HEK293 (cell line): Measurements from ENCODE around the gene ALOX15.

Experiments used
- CTCF ChIA-PET: fragments of 350-600 bp; formaldehyde crosslinking; extraction: SDS; loops from one replicate; lab custom pipeline; 2021; ENCODE audit warnings: antibody characterized with exemption; lab: Yijun Ruan, JAX
- POLR2A ChIA-PET: fragments of 300-600 bp; formaldehyde crosslinking; extraction: SDS; loops from one replicate; lab custom pipeline; 2020; ENCODE audit warnings: antibody characterized with exemption, inconsistent platforms; lab: Yijun Ruan, JAX
- H3K27ac ChIP-seq: fragments of 200-500 bp; sonication (Bioruptor generic); 2 replicates; pipeline ENCODE4 v1.5.1; 2014; ENCODE audit warnings: low read depth, low read length, control low read depth, inconsistent platforms; ENCODE audit errors: extremely low read depth
- H3K36me3 ChIP-seq, 2 experiments: fragments of 200-500 bp in 1 of 2; sonication (Bioruptor generic) in 1 of 2; 1 replicate in 1 of 2; 2 replicates in 1 of 2; pipeline ENCODE4 v1.5.1; 2014 to 2017; ENCODE audit warnings: inconsistent platforms in 2 of 2, low read length in 2 of 2; ENCODE audit not compliant: control insufficient read depth in 2 of 2, insufficient read depth in 1 of 2
- H3K4me1 ChIP-seq: fragments of 200-500 bp; sonication (Bioruptor generic); 2 replicates; pipeline ENCODE4 v1.5.1; 2014; ENCODE audit warnings: mild to moderate bottlenecking, low read length, inconsistent platforms; ENCODE audit not compliant: control insufficient read depth, insufficient read depth
- H3K4me3 ChIP-seq: 2 replicates; pipeline ENCODE4 v1.5.1; 2011; ENCODE audit warnings: low read depth, mild to moderate bottlenecking, control low read depth, low read length, moderate library complexity
- H3K9me3 ChIP-seq: fragments of 200-500 bp; sonication (Bioruptor generic); 2 replicates; pipeline ENCODE4 v1.5.1; 2014; ENCODE audit warnings: low read depth, low read length, inconsistent platforms; ENCODE audit not compliant: control insufficient read depth, insufficient read depth
- EGR2 ChIP-seq: fragments of 450-650 bp; formaldehyde crosslinking; IDR thresholded peaks from 2 replicates; pipeline ENCODE4 v1.5.1; 2016; ENCODE audit warnings: low read depth, missing biosample characterization, missing genetic modification characterization
- GFI1B ChIP-seq: fragments of 450-650 bp; formaldehyde crosslinking; IDR thresholded peaks from 2 replicates; pipeline ENCODE4 v1.5.1; 2016; ENCODE audit warnings: missing biosample characterization, missing genetic modification characterization
- KLF1 ChIP-seq: fragments of 450-650 bp; formaldehyde crosslinking; IDR thresholded peaks from 2 replicates; pipeline ENCODE4 v1.5.1; 2016; ENCODE audit warnings: missing biosample characterization, missing genetic modification characterization
- SP2 ChIP-seq: fragments of 450-650 bp; formaldehyde crosslinking; IDR thresholded peaks from 2 replicates; pipeline ENCODE4 v1.5.1; 2016; ENCODE audit warnings: missing biosample characterization, missing genetic modification characterization
- TSHZ1 ChIP-seq: fragments of 450-650 bp; formaldehyde crosslinking; IDR thresholded peaks from 2 replicates; pipeline ENCODE4 v1.5.1; 2016; ENCODE audit warnings: missing biosample characterization, missing genetic modification characterization, borderline replicate concordance
- ZBTB11 ChIP-seq: fragments of 450-650 bp; formaldehyde crosslinking; conservative IDR thresholded peaks from 2 replicates; pipeline ENCODE4 v1.5.1; 2016; ENCODE audit warnings: low read depth, missing biosample characterization, missing genetic modification characterization
- ZBTB26 ChIP-seq: fragments of 450-650 bp; formaldehyde crosslinking; optimal IDR thresholded peaks from 2 replicates; pipeline ENCODE3; 2016; ENCODE audit warnings: missing biosample characterization, mild to moderate bottlenecking, missing genetic modification characterization
- ZFP3 ChIP-seq: fragments of 450-650 bp; formaldehyde crosslinking; IDR thresholded peaks from 2 replicates; pipeline ENCODE4 v1.5.1; 2016; ENCODE audit warnings: low read depth, missing biosample characterization, missing genetic modification characterization
- ZNF202 ChIP-seq: fragments of 450-650 bp; formaldehyde crosslinking; IDR thresholded peaks from 2 replicates; pipeline ENCODE4 v1.5.1; 2016; ENCODE audit warnings: missing biosample characterization, missing genetic modification characterization, borderline replicate concordance
- ZNF292 ChIP-seq: fragments of 450-650 bp; formaldehyde crosslinking; IDR thresholded peaks from 2 replicates; pipeline ENCODE4 v1.5.1; 2016; ENCODE audit warnings: low read depth, missing biosample characterization, missing genetic modification characterization, borderline replicate concordance
- ZNF302 ChIP-seq: fragments of 450-650 bp; formaldehyde crosslinking; IDR thresholded peaks from 2 replicates; pipeline ENCODE4 v1.5.1; 2016; ENCODE audit warnings: missing biosample characterization, missing genetic modification characterization, low read depth
- ZNF366 ChIP-seq: fragments of 450-650 bp; formaldehyde crosslinking; conservative IDR thresholded peaks from 2 replicates; pipeline ENCODE4 v1.5.1; 2016; ENCODE audit warnings: missing biosample characterization, missing genetic modification characterization
- ZNF48 ChIP-seq: fragments of 450-650 bp; formaldehyde crosslinking; IDR thresholded peaks from 2 replicates; pipeline ENCODE4 v1.5.1; 2016; ENCODE audit warnings: missing biosample characterization, missing genetic modification characterization
- ZNF561 ChIP-seq: fragments of 450-650 bp; IDR thresholded peaks from 2 replicates; pipeline ENCODE4 v1.5.1; 2018; ENCODE audit warnings: missing biosample characterization, missing genetic modification characterization, borderline replicate concordance
- ZNF596 ChIP-seq: fragments of 450-650 bp; IDR thresholded peaks from 2 replicates; pipeline ENCODE4 v1.5.0; 2018; ENCODE audit warnings: missing biosample characterization, mild to moderate bottlenecking, missing genetic modification characterization, moderate library complexity
- ZNF624 ChIP-seq: fragments of 450-650 bp; formaldehyde crosslinking; IDR thresholded peaks from 2 replicates; pipeline ENCODE4 v1.5.1; 2017; ENCODE audit warnings: missing biosample characterization, missing genetic modification characterization
- ZNF704 ChIP-seq: fragments of 450-650 bp; formaldehyde crosslinking; IDR thresholded peaks from 2 replicates; pipeline ENCODE4 v1.5.1; 2016; ENCODE audit warnings: missing biosample characterization, missing genetic modification characterization
- ZNF747 ChIP-seq: fragments of 450-650 bp; formaldehyde crosslinking; IDR thresholded peaks from 2 replicates; pipeline ENCODE4 v1.5.1; 2016; ENCODE audit warnings: missing biosample characterization, missing genetic modification characterization
- ZNF768 ChIP-seq: fragments of 450-650 bp; formaldehyde crosslinking; IDR thresholded peaks from 2 replicates; pipeline ENCODE4 v1.5.1; 2018; ENCODE audit warnings: missing biosample characterization, mild to moderate bottlenecking, missing genetic modification characterization
- ZNF776 ChIP-seq: fragments of 450-650 bp; formaldehyde crosslinking; IDR thresholded peaks from 2 replicates; pipeline ENCODE4 v1.5.0; 2017; ENCODE audit warnings: missing biosample characterization, missing genetic modification characterization, borderline replicate concordance
- ZSCAN4 ChIP-seq: fragments of 450-650 bp; formaldehyde crosslinking; IDR thresholded peaks from 2 replicates; pipeline ENCODE4 v1.5.1; 2017; ENCODE audit warnings: missing biosample characterization, missing genetic modification characterization
- TF ChIP-seq, protein P1 (sequence below): fragments of 450-650 bp; formaldehyde crosslinking; IDR thresholded peaks from 2 replicates; pipeline ENCODE4 v1.5.1; 2016; ENCODE audit warnings: missing biosample characterization, missing genetic modification characterization
- TF ChIP-seq, protein P2 (sequence below): fragments of 450-650 bp; formaldehyde crosslinking; IDR thresholded peaks from 2 replicates; pipeline ENCODE4 v1.5.1; 2016; ENCODE audit warnings: missing biosample characterization, missing genetic modification characterization, low read depth

The ALOX15 gene

GRCh38 chr17:4583206-4583605 is 58.3 kb downstream of the ALOX15 start (continued):
- TF ChIP-seq KLF1 (tag by site-specific recombination) (no peak), ZBTB26 (tag by site-specific recombination) (no peak), ZNF704 (tag by site-specific recombination) (no peak)

- TF ChIP-seq ZBTB11 (tag by site-specific recombination), result no peak
- no peak for TF ChIP-seq ZNF776
- no peak for TF ChIP-seq ZNF561 (tag by site-specific recombination)
- TF ChIP-seq, protein P1, sequence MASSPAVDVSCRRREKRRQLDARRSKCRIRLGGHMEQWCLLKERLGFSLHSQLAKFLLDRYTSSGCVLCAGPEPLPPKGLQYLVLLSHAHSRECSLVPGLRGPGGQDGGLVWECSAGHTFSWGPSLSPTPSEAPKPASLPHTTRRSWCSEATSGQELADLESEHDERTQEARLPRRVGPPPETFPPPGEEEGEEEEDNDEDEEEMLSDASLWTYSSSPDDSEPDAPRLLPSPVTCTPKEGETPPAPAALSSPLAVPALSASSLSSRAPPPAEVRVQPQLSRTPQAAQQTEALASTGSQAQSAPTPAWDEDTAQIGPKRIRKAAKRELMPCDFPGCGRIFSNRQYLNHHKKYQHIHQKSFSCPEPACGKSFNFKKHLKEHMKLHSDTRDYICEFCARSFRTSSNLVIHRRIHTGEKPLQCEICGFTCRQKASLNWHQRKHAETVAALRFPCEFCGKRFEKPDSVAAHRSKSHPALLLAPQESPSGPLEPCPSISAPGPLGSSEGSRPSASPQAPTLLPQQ (tag by site-specific recombination), result no peak
- no peak for TF ChIP-seq ZNF302 (tag by site-specific recombination)
- no peak for TF ChIP-seq GFI1B (tag by site-specific recombination)
- no peak for TF ChIP-seq ZFP3 (tag by site-specific recombination)
- TF ChIP-seq ZNF596, result no peak
- no peak for TF ChIP-seq ZNF366 (tag by site-specific recombination)
- no peak for TF ChIP-seq ZSCAN4 (tag by site-specific recombination)
- no peak for TF ChIP-seq ZNF747
- TF ChIP-seq ZNF48 (tag by site-specific recombination), result no peak
- no peak for TF ChIP-seq ZNF292 (tag by site-specific recombination)
- no peak for TF ChIP-seq EGR2
- TF ChIP-seq, protein P2, sequence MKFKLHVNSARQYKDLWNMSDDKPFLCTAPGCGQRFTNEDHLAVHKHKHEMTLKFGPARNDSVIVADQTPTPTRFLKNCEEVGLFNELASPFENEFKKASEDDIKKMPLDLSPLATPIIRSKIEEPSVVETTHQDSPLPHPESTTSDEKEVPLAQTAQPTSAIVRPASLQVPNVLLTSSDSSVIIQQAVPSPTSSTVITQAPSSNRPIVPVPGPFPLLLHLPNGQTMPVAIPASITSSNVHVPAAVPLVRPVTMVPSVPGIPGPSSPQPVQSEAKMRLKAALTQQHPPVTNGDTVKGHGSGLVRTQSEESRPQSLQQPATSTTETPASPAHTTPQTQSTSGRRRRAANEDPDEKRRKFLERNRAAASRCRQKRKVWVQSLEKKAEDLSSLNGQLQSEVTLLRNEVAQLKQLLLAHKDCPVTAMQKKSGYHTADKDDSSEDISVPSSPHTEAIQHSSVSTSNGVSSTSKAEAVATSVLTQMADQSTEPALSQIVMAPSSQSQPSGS (tag by site-specific recombination), result no peak
- no peak for TF ChIP-seq ZNF768 (tag by site-specific recombination)
- no peak for TF ChIP-seq TSHZ1 (tag by site-specific recombination)
- TF ChIP-seq SP2 (tag by site-specific recombination), result no peak
- TF ChIP-seq ZNF624 (tag by site-specific recombination), result no peak
- no peak for TF ChIP-seq ZNF202 (tag by site-specific recombination)
- Histone ChIP-seq H3K36me3 (no peaks in the 10 kb centered on the region), H3K27ac (no peak overlapping the region), H3K9me3 (no peaks in the 10 kb centered on the region), H3K4me3 (no peak overlapping the region), H3K4me1 (peaks cover 2% of the 10 kb centered on the region; the same call in 1 of the 2 replicates)
- ChIA-PET POLR2A (no interaction called here), CTCF (interaction anchor here (1.0 to 1.3 kb wide), 4 partner anchors 16 to 44 kb away, joined by 4 to 6 read pairs (median 5); no protein-coding TSS in a partner anchor)
These were observed 58.8 kb downstream of the ALOX15 start for GRCh38 chr17:4582691-4583090.
